GM21447 (cell line): ENCODE results near the gene ZNHIT3.
A peak's percentile ranks its signal among the peaks of the same experiment; 100 is the strongest.

Experiments
- ATAC-seq: cut with Tn5 transposase; IDR thresholded peaks from one replicate; pipeline ENCODE4 v1.9.1; 2021; ENCODE audit not compliant: unreplicated experiment

Gene ZNHIT3

DNA sequence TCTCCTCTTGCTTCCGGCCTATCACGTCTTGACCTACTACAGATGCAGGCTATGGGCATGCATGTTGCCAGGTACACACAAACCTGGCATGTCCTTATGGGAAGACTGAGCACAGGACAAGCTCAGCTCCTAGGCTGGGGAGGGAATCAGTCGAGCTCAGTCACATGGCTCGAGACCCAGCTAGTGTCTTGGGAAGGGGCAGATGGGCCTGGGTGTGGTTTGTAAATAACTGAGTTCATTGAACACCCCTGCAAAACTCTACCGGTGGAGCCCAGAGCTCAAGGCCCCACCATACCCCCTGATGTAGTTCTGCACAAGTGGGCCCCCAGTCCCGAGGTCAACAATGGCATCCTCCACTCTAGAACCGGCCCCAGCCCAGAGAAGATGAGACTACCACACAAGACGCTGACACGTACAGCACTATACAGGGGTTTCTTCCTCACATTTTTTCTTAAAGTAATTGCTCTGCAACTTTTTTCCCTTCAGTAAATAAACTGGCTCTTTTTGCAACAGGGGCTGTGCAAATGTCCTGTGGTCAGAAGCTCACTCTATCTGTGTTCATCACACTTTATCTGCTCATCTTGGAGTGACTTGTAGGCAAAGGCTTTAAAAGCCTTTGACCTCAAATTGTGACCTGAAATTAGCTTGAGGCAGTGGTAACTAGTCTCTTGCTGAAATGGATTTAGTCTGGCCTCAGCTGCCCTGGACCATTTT is 22.9 kb downstream of the ZNHIT3 start:
- ATAC-seq: no peak

DNA sequence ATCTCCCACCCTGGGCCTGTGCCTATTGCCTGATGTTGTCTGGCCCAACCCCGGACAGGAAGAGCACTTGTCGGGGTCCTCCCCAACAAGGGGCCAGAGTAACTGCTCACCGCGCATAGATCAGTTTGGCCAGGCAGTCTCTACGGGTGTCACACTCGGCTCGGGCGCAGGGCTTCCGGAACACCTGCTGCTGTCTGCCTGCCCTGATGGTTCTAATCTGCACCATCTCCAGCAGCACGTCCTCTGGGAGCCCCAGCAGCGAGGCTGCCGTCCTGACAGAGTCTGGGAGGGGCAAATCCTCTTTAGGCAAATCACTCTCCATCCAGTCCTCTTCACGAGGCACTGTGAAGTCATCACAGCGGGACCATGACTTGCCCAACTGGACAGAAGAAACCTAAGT is 24.2 kb downstream of the ZNHIT3 start:
- ATAC-seq: no peak

DNA sequence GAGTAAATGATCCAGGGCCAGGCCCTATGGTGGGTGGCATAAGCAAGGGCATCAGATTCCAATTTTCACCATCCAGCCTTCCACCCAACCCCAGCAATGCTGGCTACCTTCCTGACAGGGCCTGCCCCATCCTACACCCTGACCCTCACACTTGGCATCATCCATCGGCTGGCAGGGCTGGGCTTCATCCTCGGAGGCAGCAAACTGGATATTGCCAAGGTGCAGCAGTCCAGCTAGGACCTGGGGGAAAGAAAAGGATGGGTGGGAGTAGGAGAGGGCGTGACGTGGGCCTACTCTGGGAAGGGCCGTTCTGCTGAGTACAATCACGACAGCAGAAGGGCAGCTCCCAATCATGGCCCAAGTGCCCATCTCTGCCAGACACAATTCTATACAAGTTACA is 24.7 kb downstream of the ZNHIT3 start:
- ATAC-seq: no peak

DNA sequence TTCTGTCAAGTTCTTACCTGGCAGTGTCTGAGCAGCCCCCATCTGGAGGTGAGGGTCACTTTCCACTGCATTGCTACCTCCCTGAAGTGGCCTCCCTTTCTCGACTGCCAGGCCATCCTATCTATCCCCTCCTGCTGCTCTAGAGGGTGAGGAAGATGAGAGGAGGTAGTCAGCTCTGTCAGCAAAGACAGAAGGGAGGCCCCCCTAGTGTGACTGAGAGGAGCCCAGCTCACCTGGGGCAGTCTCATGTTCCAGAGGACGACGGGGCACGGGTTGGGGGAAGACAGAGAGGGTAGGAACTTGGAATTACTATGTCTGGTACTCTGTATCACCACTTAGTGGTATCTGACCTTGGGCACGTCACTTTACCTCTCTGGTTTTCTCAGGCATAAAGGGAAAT is 26.2 kb downstream of the ZNHIT3 start:
- no peak for ATAC-seq

DNA sequence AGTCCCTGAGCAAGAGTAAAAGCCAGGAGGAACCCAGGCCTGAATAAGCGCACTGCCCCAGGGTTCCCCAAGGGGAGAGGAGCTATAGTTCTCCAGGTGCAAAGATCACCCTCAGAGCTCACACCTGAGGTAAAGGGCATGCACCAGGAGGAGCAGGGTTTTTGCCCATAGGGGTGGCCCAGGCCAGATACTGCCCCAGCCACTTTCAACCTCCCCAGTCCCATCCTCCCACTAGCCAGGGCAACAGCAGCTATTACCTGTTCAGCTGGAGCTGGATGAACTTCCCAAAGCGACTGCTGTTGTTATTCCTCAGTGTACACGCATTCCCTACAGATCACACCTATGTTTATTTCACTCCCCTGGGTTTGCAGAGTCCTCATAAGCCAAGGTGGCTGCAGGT is 28.4 kb downstream of the ZNHIT3 start:
- no peak for ATAC-seq

DNA sequence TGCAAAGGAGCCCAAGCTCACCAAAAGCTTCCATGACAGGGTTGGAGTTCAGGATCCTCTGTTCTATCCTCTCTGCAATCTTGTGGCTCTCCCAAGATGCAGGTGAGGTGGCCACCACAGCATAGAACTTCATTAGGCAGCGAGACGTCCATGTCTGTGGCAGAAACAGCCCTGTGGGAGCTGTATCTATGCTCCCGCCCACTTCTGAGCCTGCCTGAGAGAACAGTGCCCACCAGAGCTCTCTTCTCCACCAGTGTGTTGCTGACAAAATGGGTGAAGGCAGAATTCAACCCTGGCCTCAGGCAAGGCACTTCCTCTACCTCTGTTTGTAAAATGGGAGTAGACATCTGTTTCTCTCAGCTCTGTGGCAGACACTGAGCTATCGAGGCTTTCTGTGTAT is 29.4 kb downstream of the ZNHIT3 start:
- no peak for ATAC-seq

DNA sequence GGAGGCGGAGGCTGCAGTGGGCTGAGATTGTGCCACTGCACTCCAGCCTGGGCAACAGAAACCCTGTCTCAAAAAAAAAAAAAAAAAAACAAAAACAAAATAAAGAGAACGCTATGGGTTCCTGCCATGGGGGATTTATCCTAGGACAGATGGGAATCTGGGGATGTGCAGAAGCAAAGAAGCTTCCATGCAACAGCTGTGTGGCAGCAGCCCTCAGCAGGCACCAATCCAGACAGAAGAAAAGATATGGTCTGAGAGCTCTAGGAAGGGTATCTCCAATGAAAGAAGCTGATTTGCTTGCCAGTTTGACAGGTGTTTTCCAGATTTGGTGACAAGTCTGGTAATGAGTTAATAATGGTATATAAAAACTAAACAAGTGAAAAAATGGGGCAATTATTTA is 36.6 kb downstream of the ZNHIT3 start:
- ATAC-seq: no peak

DNA sequence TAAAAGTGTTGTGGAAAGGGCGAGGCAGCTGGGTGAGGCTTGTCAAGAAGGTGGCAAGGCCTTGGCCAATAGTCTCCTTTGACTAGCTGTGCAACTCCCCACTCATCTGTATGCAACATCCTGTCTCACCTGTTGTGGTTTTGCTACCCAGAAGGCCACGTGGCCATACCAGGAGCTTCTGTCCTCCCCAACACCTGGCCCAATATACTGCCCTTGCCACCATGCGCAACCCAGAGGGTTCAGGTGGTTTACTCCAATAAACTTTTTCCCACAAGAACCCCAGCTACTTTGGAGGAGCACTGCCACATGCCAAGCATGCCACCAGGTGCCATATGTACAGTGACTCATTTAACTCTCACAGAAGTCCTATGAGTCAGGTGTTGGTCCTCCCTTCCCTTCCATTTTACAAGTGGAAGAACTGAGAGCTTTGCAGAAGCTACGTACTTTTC is 38.0 kb downstream of the ZNHIT3 start:
- no peak for ATAC-seq

DNA sequence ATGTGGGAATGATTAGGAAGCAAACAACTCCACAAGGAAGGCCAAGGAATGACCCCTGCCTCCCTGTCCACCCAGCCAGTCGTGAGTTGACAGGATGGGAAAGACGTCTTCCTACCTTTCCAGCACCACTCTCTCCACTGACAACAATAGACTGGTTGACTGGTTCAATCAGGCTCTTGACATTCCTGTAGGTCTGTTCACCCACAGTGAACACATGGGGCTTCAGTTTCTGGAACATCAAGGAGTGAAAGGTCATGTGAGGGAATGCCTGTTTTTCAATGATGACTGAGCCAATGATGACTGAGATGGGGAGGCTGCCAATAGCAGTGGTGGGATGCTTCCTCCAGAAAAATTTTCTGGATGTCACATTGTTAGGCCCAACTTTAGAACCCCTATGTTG is 38.6 kb downstream of the ZNHIT3 start:
- ATAC-seq: no peak

DNA sequence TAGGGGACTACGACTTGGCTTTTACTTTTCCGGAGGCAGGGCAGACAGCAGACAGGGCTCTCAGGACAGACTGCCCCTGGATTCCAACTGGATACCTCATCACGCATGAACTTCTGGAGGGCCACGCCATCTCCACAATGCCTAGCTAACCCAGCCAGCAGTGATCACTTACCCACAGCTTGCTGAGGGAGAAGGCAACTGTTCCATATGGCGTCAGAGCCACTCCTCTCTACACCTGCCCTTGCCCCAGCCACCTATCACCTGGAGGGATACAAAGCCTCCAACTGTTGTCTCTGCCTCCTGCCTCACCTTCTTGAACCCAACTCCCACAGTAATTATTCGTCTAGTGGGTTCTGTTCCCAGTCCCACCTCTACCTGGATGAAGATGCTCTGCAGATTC is 39.4 kb downstream of the ZNHIT3 start:
- no peak for ATAC-seq

DNA sequence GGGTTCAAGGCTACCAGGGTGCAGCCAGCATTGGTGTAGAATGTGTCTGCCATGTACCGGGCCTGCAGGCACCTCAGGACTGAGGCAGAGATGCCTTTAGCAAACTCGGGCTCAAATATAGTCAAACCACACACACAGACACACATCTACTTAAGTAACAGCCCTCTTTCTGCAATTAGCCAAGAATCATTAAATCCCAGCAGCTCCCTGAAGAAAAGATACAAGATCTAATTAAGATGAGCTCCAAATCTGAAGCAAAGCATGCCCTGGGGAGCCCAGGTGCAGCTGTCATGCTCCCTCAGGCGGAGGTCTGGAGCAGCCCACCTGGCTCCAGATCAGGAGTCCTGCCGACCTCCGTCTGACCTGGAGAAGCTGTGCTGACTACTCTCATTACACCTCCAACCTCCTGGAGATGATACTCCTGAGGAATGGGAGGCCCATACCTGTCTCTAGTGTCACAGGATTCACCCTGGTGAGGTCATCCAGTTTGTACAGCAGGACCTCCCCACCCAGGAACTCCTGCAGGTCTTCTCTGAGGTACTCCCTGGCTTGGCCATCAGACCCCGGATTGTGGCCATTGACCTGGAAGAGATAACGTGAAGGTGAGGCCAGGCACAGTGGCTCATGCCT is 41.3 kb downstream of the ZNHIT3 start:
- ATAC-seq: no peak

DNA sequence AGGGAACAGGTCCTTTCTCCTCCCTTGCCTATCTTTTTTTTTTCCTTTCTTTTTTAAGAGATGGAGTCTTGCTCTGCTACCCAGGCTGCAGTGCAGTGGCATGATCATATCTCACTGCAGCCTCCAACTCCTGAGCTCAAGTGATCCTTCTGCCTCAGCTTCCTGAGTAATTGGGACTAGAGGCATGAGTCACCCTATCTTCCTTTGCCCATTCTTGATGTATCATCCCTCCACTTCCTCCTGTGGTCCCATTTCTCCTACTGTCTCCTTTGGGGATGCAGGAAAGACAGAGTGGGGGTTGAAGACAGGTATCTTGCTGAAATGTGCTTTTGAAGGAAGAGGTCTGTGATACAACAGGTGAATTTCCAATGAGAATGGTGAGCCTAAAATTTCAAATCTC is 42.6 kb downstream of the ZNHIT3 start:
- ATAC-seq: no peak

DNA sequence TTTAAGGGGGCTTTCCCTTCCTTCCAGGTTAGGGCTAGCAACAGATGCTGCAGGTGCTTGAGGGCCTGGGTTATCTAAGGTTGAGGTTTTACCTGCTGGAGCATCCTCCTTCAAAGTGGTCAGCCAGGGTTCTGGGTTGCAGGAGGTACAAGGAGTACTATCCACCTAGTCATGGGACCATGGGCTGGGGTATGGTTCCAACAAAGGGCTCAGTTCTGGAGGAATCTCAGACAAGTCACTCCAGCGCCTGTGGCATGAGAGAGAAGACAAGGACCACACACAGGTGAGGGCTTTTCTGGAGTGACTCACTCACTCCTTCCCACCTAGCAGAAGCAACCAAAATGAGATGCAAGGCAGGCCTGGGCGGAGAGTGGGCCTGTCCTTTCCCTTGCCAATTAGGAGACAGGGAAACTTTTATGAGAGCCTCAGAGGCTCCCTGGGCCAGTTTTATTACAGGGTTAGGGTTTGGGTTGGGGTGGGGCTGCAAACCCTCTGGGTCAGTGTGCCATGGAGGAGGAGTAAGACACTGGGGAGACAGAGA is 46.0 kb downstream of the ZNHIT3 start:
- no peak for ATAC-seq

DNA sequence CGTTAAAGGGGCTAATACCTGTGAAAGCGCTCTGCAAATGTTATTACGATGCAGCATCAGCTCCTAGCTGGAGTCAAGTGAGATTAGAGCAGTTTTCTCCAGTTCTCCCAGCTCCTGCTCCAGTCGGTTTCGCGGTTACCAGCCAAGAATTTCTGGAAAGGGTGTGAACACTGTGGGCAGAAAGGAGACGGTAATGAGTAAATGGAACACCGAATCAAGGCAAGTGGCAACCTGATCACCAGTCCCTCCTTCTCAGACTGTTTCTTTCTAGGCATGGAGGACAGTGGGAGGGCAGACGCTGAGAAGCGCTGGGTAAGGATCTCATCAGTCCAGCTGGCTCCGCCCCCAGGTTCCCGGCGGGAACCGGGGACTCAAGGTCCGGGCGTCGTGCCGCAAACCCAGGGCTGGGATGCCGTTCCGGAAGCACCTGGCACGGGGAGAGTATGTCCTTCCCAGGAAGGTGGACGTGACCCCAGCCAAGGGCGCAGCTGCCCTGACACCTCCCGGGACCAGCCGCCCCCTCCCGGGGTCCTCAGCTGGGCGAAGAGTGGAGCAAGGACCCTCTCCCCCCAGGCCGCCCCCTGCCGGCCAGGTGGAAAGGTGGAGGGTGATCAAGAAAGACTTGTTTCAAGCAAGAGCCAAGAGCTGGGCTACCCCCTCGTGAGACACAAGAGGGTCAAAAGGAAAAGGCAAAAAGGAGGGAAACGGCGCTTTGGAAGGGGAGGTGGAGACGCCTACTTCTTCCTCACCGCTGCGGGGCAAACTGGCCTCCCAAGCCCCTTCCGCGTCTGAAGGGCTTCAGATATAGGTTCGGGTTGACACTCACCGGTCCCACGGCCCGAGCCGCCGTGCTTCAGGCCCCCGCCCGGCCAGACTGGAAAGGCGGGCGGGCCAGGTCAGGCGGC is 47.7 kb downstream of the ZNHIT3 start:
- peak; percentile 20 for ATAC-seq

DNA sequence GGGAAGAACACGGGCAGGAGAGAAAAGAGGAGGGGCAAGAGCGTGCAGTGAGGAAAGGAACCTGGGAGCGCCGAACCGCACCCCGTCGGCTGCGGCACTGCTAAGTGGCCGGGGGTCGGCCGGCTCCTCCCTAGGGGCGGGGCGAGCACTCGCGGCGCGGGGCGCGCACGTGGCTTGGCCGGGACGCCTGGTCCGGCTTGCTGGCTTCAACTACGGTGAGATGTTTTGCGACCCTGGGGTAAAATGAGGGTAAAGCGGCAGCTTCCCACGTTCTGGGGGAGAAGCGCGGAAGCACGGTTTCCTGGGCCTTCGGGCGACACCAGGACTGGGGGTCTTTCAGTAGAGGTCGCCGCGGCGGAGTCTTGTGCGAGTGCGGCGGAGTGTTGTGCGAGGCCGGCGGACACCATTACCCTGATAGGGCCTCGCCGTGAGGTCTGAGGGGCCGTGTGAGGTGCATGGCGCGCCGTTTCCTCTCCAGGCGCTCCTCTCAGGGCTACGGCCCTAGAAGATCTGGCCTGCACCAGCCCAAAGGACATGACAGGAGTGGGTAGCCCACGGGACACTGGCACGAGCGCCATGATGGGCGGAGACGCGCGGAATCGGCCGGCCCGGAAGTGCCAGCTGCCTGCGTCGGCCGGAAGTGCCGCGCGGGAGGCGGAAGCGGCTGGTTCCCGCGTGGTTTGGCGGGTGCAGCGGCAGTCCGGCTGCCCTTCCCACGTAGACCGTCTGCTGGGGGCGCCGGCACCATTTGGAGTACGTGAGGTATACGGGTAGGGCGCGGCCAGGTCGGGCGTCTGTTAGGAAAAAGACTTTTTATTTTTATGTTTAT is 48.6 kb downstream of the ZNHIT3 start, which contains the start of the genes MYO19 and PIGW:
MYO19 (minus strand) TSS at position 29 of the 829 bp plus-strand sequence. CDS start 2,330 bp downstream, outside the sequence.
PIGW (plus strand) TSS at position 148 of the 829 bp plus-strand sequence. CDS start 2,115 bp downstream, outside the sequence.
- peak; percentile 72 for ATAC-seq

DNA sequence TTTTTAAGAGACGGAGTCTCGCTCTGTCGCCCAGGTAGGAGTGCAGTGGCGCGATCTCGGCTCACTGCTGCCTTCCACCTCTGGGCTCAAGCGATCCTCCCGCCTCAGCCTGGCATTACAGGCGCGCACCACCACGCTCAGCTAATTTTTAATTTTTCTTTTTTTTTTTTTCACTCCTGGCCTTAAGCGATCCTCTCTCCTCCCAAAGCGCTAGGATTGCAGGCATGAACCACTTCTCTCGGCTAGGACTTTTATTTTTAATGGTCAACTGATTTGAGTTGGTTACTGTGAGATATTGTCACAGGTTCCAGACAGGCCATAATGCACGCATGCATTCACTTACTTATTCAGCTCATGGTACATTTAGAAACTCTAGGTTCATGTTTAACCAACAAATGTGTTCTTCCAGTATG is 49.2 kb downstream of the ZNHIT3 start:
- no peak for ATAC-seq

DNA sequence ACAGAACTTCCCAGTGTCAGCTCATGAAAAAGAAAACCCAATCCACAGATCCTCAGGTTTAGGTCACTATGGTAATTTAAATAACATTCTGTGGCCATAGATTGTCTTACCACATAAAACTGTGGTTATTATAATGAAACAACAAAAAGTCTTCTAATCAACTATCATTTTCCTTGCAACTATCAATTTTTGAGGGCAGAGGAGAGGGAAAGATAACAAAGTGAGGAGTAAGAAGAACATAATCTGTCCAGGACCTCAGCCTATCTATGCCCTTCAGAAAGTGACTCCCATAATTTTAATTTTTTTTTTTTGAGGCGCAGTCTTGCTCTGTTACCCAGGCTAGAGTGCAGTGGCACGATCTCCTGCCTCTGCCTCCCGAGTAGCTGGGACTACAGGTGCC is 54.2 kb downstream of the ZNHIT3 start:
- ATAC-seq: no peak

DNA sequence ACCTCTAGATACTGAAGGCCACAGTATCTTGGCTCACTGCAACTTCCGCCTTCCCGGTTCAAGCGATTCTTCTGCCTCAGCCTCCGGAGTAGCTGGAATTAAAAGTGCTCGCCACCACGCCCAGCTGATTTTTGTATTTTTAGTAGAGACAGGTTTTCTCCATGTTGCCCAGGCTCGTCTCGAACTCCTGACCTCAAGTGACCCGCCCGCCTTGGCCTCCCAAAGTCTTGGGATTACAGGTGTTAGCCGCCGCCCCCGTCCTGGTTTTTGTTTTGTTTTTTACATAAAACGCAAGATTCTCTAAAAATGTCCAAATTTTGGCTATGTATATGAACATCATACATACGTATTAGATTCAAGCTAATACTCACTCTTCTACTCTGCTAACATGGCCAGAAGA is 56.3 kb downstream of the ZNHIT3 start:
- ATAC-seq: no peak

DNA sequence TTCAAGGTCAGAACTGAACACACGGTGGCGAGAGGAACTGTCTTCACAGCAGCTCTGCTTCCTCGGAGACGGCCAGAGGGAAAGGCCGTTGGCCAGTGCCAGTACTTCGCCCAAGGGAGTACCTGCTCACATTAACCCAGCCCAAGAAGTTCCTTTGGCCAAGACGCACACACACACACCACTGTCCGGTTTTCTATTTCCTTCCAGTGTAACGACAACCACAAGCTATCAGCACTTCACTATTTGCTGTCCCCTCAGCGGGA is 57.5 kb downstream of the ZNHIT3 start:
- no peak for ATAC-seq

DNA sequence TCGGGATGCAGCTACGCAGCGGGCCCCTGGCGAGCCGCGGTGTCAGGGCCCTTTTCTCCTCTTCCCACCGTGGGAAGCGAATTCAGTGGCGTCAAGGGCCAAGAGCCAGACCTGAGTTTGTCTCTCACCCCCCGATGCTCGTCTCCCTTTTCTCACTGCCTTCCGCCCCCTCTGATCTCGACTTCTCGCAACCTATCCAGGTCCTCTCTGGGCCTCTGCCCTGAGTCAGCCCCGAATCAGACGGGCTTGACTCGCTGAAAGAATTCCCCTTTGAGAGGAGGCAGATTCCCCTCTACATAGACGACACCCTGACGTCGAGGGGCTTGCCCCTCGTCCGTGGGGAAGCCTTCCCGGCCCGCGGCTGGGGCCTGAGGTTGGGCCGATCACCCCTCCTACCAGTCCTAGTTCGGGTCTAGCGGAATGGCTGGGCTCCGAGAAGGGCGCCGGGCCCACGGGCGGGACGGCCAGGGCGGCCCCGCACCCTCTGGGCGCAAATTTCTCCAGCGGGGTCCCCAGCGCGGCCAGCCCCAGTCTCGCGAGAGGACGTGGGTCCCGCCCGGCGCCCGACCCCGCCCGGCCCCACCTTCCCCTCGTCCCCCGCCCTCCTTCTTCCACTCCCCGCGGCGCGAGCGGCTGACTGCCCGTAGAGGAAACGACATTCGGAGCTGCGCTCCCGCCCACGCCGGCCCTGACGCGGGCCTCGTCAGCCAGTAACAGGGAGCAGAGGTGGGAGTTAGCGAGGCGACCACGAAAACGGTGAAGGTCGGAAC is 58.0 kb downstream of the ZNHIT3 start, which contains the start of gene GGNBP2:
GGNBP2 (plus strand) TSS at position 613 of the 770 bp plus-strand sequence. CDS start 806 bp downstream, outside the sequence.
- peak; percentile 43 for ATAC-seq
